ENCODE results near the gene CPN1. TPM values are rescaled to one million over a fixed set of nuclear protein-coding genes. Genes with fewer than 3 reads are reported as not detected.

The CPN1 gene
- total and polyA plus RNA-seq, 2 of the 8 experiments (the other 6 are each of a cell fraction or from before 2014, with no cell fraction given), result 0.15 to 0.20 TPM

DNA sequence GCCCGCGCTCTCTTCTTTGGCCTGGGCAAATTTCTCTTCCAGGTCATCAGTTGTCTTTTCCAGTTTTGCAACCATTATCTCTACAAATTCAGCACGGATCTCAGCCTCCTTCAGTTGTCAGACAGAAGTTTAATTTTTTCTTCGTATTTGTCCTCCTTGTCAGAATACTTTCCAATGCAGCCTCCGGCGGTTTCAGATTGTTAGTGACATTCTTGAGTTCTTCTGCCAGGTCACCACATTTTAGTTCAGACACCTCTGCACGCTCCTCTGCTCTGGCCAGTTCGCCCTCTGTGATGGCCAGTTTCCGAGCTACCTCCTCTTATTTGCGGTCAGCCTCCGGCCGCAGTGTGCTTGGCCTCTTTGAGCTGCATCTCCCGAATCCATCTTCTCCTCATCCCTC is 32.8 kb upstream of the CPN1 start:
- Histone ChIP-seq H2BK15ac (ENCODE audit: low read length) (no peak overlapping the region), H2BK120ac (replicated peaks; ENCODE audit: low read depth, low read length) (no peak overlapping the region), H3K23ac (ENCODE audit: insufficient read length) (no peak overlapping the region), H3K36me3 (ENCODE audit: control insufficient read depth in 2 of 4, insufficient read depth in 4 of 4, low read length in 3 of 4) (no peaks in the 10 kb centered on the region), H3K9ac (replicated peaks in 1 of 4; ENCODE audit: extremely low read depth in 1 of 4, low read depth in 3 of 4, low read length in 3 of 4) (no peak overlapping the region), H4K91ac (replicated peaks; ENCODE audit: insufficient read length, low read length) (no peak overlapping the region), H2BK12ac (ENCODE audit: low read depth, low read length) (no peak overlapping the region), H2AFZ (ENCODE audit: low read length) (no peak overlapping the region; the same call in 1 of the 2 replicates), H4K20me1 (replicated peaks in 1 of 2; ENCODE audit: control insufficient read depth in 1 of 2, insufficient read depth in 2 of 2, low read length in 2 of 2) (no peaks in the 10 kb centered on the region), H2BK20ac (ENCODE audit: low read length) (no peak overlapping the region), H4K8ac (ENCODE audit: extremely low read depth, insufficient read depth, low read length) (no peak overlapping the region; the same call in 1 of the 2 replicates), H2AK5ac (ENCODE audit: low read depth, low read length) (no peak overlapping the region), H3K23me2 (ENCODE audit: low read depth, low read length) (no peaks in the 10 kb centered on the region), H3K27me3 (replicated peaks in 1 of 4; ENCODE audit: control insufficient read depth in 3 of 4, extremely low read depth in 1 of 4, insufficient read depth in 3 of 4, low read length in 3 of 4) (no peaks in the 10 kb centered on the region), H3K9me3 (ENCODE audit: insufficient read depth in 2 of 2, low read depth in 1 of 2, low read length in 1 of 2) (no peaks in the 10 kb centered on the region), H4K5ac (ENCODE audit: insufficient read length, low read depth, low read length) (no peak overlapping the region), H3K4me2 (ENCODE audit: insufficient read depth in 1 of 2, low read depth in 2 of 2, low read length in 2 of 2) (no peak overlapping the region), H3K4me3 (ENCODE audit: extremely low read depth in 1 of 4, insufficient read depth in 2 of 4, low read depth in 3 of 4, low read length in 4 of 4) (no peak overlapping the region), H3K18ac (ENCODE audit: extremely low read depth, low read length) (no peak overlapping the region), H2BK5ac (ENCODE audit: low read depth, low read length) (no peak overlapping the region), H3K56ac (replicated peaks; ENCODE audit: insufficient read length, low read depth, low read length) (no peak overlapping the region), H3K4ac (replicated peaks; ENCODE audit: insufficient read length, low read depth, low read length) (no peak overlapping the region), H3K14ac (ENCODE audit: insufficient read length) (no peak overlapping the region), H3K4me1 (replicated peaks in 1 of 4; ENCODE audit: control insufficient read depth in 3 of 4, insufficient read depth in 4 of 4, low read length in 3 of 4) (peaks cover 0 to 2% (median 0%) of the 10 kb centered on the region in 4 experiments; a peak in 1 of 7 replicates), H3K27ac (ENCODE audit: low read depth, low read length) (no peak overlapping the region), H3K79me1 (ENCODE audit: low read depth, low read length) (no peaks in the 10 kb centered on the region), H3K79me2 (ENCODE audit: control insufficient read depth in 1 of 2, insufficient read depth in 2 of 2, low read length in 2 of 2) (no peaks in the 10 kb centered on the region)
- 87% methylated on average over 13 of the region's 13 CpGs; no CpG with 5 or more reads in 1 of the 2 experiments for WGBS, 2 experiments (ENCODE audit: extremely low coverage in 1 of 2, insufficient coverage in 1 of 2, insufficient read length in 1 of 2, insufficient replicate concordance in 2 of 2, low coverage in 1 of 2, low lambda C conversion rate in 2 of 2, missing lambda C conversion rate in 1 of 2)
- POLR2A ChIA-PET (ENCODE audit: partially characterized antibody), result no interaction called here
- DNase-seq (ENCODE audit: low read depth in 1 of 2, low spot score in 2 of 2) (no peak), FAIRE-seq (no peak)
- CTCF ChIA-PET (ENCODE audit: partially characterized antibody), result no interaction called here
- TF ChIP-seq SP1 (IDR thresholded peaks at IDR 0.05; ENCODE audit: low read depth, low read length) (no peak), KDM1A (IDR thresholded peaks at IDR 0.05; ENCODE audit: borderline replicate concordance, low read length) (no peak), SP2 (IDR thresholded peaks at IDR 0.05; ENCODE audit: low read length) (no peak), CHD2 (IDR thresholded peaks at IDR 0.05; ENCODE audit: low read length) (no peak), CBX5 (IDR thresholded peaks at IDR 0.05; ENCODE audit: low read depth, low read length) (no peak), YY1 (IDR thresholded peaks at IDR 0.05; ENCODE audit: low read depth, low read length) (no peak), PHF8 (conservative IDR thresholded peaks at IDR 0.05; ENCODE audit: low read depth, low read length) (no peak), CBX8 (IDR thresholded peaks at IDR 0.05; ENCODE audit: borderline replicate concordance, low read depth, low read length) (no peak), CTBP2 (IDR thresholded peaks at IDR 0.05; ENCODE audit: borderline replicate concordance, insufficient read depth, insufficient read length, low read length) (no peak), CREB1 (IDR thresholded peaks at IDR 0.05) (no peak), RXRA (IDR thresholded peaks at IDR 0.05; ENCODE audit: insufficient read depth, low read depth, low read length) (no peak)
- TF ChIP-seq, protein P1, sequence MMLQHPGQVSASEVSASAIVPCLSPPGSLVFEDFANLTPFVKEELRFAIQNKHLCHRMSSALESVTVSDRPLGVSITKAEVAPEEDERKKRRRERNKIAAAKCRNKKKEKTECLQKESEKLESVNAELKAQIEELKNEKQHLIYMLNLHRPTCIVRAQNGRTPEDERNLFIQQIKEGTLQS (IDR thresholded peaks at IDR 0.05; ENCODE audit: insufficient read depth, low read depth, low read length), result no peak
